ENCODE measurements around the gene PGPEP1.

Gene PGPEP1

DNA sequence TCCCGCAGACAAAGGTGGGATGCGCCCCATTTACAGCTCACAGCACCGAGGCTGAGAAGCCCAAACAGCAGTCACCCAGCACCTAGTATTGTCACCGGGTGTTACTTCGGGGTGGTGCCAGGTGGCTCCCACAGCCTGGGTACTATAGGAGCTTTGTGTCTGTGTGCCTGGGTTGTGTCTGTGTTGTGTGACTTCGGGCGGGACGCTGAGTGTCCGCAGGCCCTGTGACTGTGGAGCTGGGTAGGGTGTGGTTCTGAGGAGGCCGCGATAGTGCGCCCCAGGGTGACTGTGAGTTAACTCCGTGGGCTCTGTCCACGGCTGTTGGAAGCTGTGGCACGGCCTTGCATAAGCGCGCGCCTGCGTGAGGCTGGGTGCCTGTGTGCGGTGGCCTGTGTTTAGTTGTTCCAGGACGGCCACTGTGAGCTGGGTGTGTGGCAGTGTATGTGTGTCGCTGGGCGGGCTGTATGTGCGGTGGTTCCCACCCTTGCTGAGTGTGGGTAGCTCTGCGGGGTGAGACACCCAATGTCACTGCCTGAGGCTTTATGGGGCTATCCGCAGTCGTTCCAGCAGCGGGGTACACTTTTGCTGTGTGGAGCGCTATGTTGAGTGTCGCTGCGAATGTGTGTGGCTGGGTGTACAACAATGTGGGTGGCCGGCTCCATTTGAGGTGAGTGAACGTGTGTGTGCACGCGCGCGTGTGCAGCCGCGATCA, 78.2 kb downstream of the PGPEP1 start:
- DNase-seq (ENCODE audit: low read depth) = no peak

DNA sequence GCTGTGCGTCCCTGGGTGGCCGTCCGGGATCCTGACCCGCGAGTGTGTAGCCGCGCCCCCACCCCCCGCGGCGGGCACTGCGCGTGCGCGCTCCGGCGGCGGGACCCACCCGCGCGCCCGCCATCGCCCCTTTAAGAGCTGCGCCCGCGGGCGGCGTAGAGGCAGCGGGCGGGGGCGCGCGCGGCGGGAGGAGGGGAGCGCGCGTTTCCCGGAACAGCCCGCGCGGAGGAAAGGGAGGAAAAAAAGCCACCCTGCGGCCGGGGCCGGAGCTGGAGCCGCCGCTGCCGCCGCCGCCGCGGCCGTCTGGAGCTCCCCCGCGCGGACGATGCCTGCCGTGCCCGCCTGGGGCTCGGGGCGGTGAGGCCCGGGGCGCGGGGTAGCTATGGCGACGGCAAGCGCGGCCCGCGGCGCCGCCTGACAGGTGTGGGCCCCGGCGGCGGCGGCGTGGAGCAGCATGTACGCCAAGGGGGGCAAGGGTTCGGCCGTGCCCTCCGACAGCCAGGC, 78.8 kb downstream of the PGPEP1 start, which contains the start of gene SSBP4:
TSS of gene SSBP4 (plus strand) at position 204 of the 504 bp plus-strand sequence. CDS start at position 455, 251 bp downstream.
- no peak for DNase-seq (ENCODE audit: low read depth)
